DLD1 (cell line): Measurements from ENCODE around the gene PDLIM7.

Source experiments
- in situ Hi-C: cut with HindIII; loops from 2 replicates; pipeline ENCODE4 v1.10.0; 2017; ENCODE audit warnings: low sequenced_read_pairs

PDLIM7 gene

GRCh38 chr5:177458912-177459350, 38.5 kb downstream of the PDLIM7 start:
- in situ Hi-C loops = no loop called here

- in situ Hi-C loops = no loop called here
Measured at GRCh38 chr5:177457852-177458681, 39.3 kb downstream of the PDLIM7 start.

- in situ Hi-C loops = no loop called here
Measured at GRCh38 chr5:177456976-177457851, 40.2 kb downstream of the PDLIM7 start.

GRCh38 chr5:177456591-177456964, 40.8 kb downstream of the PDLIM7 start:
- in situ Hi-C loops = no loop called here

- in situ Hi-C loops = no loop called here
Measured at GRCh38 chr5:177455661-177456590, 41.5 kb downstream of the PDLIM7 start.

- in situ Hi-C loops = no loop called here
Measured at GRCh38 chr5:177455036-177455660, 42.3 kb downstream of the PDLIM7 start.

GRCh38 chr5:177454397-177455035, 42.9 kb downstream of the PDLIM7 start:
- in situ Hi-C loops = no loop called here

- in situ Hi-C loops = no loop called here
Measured at GRCh38 chr5:177453852-177454396, 43.5 kb downstream of the PDLIM7 start.

- in situ Hi-C loops = no loop called here
Measured at GRCh38 chr5:177452688-177453638, 44.4 kb downstream of the PDLIM7 start.

- in situ Hi-C loops = no loop called here
Measured at GRCh38 chr5:177450667-177451424, 46.6 kb downstream of the PDLIM7 start.

GRCh38 chr5:177449140-177450061, 48.0 kb downstream of the PDLIM7 start:
- in situ Hi-C loops = no loop called here

- in situ Hi-C loops = no loop called here
Measured at GRCh38 chr5:177448244-177448950, 49.0 kb downstream of the PDLIM7 start.

- in situ Hi-C loops = no loop called here
Measured at GRCh38 chr5:177447611-177448243, 49.7 kb downstream of the PDLIM7 start.

GRCh38 chr5:177447066-177447610, 50.3 kb downstream of the PDLIM7 start:
- in situ Hi-C loops = no loop called here
